SK-N-SH treated with all-trans-retinoic acid at 6 μM for 48 hours (cell line): Measurements from ENCODE around the gene MVB12B.

ENCODE experiments used
- ZFP30 ChIP-seq: fragments of 450-650 bp; formaldehyde crosslinking; IDR thresholded peaks from 2 replicates; pipeline ENCODE4 v1.5.0; 2022; ENCODE audit warnings: mild to moderate bottlenecking, moderate library complexity
- TF ChIP-seq, protein P1 (sequence below): fragments of 250-450 bp; sonication (Bioruptor Pico); IDR thresholded peaks from 2 replicates; pipeline ENCODE4 v1.8.0; 2020; ENCODE audit warnings: mild to moderate bottlenecking, moderate library complexity, borderline replicate concordance

DNA sequence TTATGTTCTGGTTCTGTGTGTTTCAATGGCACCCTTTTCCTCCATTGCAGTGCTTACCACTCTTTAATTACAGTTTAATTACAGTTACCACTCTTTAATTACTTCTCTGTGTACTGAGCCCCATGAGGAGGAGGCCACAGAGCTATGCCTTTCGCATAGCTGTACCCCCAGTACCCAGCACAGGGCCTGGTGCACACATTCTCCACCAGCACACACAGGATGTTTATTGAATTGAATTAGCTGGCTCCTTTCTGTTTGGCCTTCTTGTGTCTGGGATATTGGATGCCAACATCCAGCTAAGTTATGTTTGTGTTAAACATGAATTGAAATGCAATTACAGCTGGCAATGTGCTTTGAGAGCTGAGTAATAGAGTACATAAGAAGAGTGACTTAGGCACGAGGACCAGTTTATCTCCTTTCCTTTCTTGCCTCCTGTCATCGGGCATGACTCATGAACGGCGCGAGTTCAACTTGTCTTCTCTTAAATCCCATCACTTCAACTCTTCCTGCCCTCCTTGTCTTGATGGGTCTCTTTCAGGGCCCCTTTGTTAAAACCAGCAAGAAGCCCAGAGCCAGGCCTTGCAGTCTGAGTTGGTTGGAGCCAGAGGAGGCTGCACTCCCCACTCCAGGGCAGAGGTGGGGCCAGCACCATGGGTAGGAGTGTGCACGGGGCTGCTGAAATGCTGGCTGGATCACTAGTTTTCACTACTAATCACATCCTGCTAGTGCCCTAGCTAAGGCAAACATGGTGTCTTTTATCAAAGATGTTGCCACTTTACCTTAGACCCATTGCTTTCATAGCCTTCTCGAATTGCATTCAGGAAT, 37.4 kb downstream of the MVB12B start:
- TF ChIP-seq ZFP30, result no peak
- TF ChIP-seq, protein P1, sequence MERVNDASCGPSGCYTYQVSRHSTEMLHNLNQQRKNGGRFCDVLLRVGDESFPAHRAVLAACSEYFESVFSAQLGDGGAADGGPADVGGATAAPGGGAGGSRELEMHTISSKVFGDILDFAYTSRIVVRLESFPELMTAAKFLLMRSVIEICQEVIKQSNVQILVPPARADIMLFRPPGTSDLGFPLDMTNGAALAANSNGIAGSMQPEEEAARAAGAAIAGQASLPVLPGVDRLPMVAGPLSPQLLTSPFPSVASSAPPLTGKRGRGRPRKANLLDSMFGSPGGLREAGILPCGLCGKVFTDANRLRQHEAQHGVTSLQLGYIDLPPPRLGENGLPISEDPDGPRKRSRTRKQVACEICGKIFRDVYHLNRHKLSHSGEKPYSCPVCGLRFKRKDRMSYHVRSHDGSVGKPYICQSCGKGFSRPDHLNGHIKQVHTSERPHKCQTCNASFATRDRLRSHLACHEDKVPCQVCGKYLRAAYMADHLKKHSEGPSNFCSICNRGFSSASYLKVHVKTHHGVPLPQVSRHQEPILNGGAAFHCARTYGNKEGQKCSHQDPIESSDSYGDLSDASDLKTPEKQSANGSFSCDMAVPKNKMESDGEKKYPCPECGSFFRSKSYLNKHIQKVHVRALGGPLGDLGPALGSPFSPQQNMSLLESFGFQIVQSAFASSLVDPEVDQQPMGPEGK, result no peak
